Uterus (tissue), 2 donors: ENCODE data around the gene FBXO47.
"Not testable (repeated sequence)": the region's sequence is repeated elsewhere in the genome, so short reads cannot be mapped to it uniquely, and the experiment has no call there.

Experiments used
- POLR2A ChIP-seq, 2 donors: fragments of 450-650 bp; IDR thresholded peaks; one replicate each; pipeline ENCODE4 v1.6.1; 2016; ENCODE audit warnings: antibody characterized with exemption in 2 of 2, mild to moderate bottlenecking in 1 of 2, moderate library complexity in 1 of 2
- TF ChIP-seq, protein P1 (sequence below), 4 experiments: fragments of 200-600 bp in 2 of 4; fragments of 450-650 bp in 2 of 4; sonication (generic) in 2 of 4; IDR thresholded peaks; one replicate each; pipeline ENCODE4 v1.5.1; 2016 to 2019; ENCODE audit warnings: antibody characterized with exemption in 4 of 4, mild to moderate bottlenecking in 2 of 4, moderate library complexity in 1 of 4

DNA sequence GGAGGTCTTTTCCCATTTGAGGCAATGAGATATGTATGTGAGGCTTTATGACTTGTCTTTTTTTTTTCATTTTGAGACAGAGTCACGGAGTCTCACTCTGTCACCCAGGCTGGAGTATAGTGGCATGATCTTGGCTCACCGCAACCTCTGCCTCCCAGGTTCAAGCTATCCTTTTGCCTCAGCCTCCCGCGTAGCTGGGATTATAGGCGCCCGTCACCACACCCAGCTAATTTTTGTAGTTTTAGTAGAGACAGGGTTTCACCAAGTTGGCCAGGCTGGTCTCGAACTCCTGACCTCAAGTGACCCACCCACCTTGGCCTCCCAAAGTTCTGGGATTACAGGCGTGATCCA is 55.5 kb downstream of the FBXO47 start:
- not testable (repeated sequence) for TF ChIP-seq POLR2A (IDR thresholded peaks at IDR 0.05)
- TF ChIP-seq, protein P1, sequence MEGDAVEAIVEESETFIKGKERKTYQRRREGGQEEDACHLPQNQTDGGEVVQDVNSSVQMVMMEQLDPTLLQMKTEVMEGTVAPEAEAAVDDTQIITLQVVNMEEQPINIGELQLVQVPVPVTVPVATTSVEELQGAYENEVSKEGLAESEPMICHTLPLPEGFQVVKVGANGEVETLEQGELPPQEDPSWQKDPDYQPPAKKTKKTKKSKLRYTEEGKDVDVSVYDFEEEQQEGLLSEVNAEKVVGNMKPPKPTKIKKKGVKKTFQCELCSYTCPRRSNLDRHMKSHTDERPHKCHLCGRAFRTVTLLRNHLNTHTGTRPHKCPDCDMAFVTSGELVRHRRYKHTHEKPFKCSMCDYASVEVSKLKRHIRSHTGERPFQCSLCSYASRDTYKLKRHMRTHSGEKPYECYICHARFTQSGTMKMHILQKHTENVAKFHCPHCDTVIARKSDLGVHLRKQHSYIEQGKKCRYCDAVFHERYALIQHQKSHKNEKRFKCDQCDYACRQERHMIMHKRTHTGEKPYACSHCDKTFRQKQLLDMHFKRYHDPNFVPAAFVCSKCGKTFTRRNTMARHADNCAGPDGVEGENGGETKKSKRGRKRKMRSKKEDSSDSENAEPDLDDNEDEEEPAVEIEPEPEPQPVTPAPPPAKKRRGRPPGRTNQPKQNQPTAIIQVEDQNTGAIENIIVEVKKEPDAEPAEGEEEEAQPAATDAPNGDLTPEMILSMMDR (IDR thresholded peaks at IDR 0.05): not testable (repeated sequence)
